Tibial artery (tissue), 4 donors: ENCODE data around the gene C1GALT1.
"Not testable (repeated sequence)": the region's sequence is repeated elsewhere in the genome, so short reads cannot be mapped to it uniquely, and the experiment has no call there.

Source experiments
- DNase-seq, 2 donors: peaks; one replicate each; pipeline ENCODE4 v3.0.0-alpha.2; 2019
- H3K27ac ChIP-seq, 2 donors: fragments of 200-600 bp; sonication (generic) in 1 of 2; 1 replicate in 1 of 2; 2 replicates in 1 of 2; pipeline ENCODE4 v1.5.1; 2018 to 2019; ENCODE audit warnings: mild to moderate bottlenecking in 1 of 2
- H3K27me3 ChIP-seq, 2 donors: fragments of 200-600 bp; sonication (generic) in 1 of 2; one replicate each; pipeline versions ENCODE4 v1.5.1 to v1.6.0; 2016 to 2019
- H3K36me3 ChIP-seq, 3 donors: fragments of 200-600 bp; sonication (generic) in 2 of 3; one replicate each; pipeline ENCODE4 v1.5.1; 2016 to 2019; ENCODE audit warnings: mild to moderate bottlenecking in 2 of 3
- H3K4me1 ChIP-seq, 4 donors: fragments of 200-600 bp; sonication (generic) in 2 of 4; 1 replicate in 3 of 4; 2 replicates in 1 of 4; pipeline ENCODE4 v1.5.1; 2016 to 2019
- H3K4me3 ChIP-seq, 2 donors: fragments of 200-600 bp; sonication (generic) in 1 of 2; 1 replicate in 1 of 2; 2 replicates in 1 of 2; pipeline ENCODE4 v1.5.1; 2018 to 2019; ENCODE audit warnings: mild to moderate bottlenecking in 2 of 2
- H3K9me3 ChIP-seq, 3 donors: fragments of 200-600 bp; sonication (generic) in 1 of 3; one replicate each; pipeline ENCODE4 v1.5.1; 2016 to 2019
- intact Hi-C: fragments of 100-400 bp; cut with DNase I; formaldehyde crosslinking; loops from one replicate; pipeline ENCODE4 v1.15.0; 2023; ENCODE audit warnings: low total_unique reads
- TF ChIP-seq, protein P1 (sequence below), 2 experiments: fragments of 200-600 bp in 1 of 2; fragments of 450-650 bp in 1 of 2; IDR thresholded peaks; one replicate each; pipeline ENCODE4 v1.5.1; 2017 to 2019; ENCODE audit warnings: antibody characterized with exemption in 2 of 2, mild to moderate bottlenecking in 1 of 2, moderate library complexity in 1 of 2

The C1GALT1 gene

GRCh38 chr7:7138897-7139296 lies 43.4 kb upstream of the C1GALT1 start:
- DNase-seq: no peak

GRCh38 chr7:7143404-7143803 lies 38.9 kb upstream of the C1GALT1 start:
- intact Hi-C loops, H3K9me3 ChIP-seq, H3K4me3 ChIP-seq, H3K36me3 ChIP-seq, H3K4me1 ChIP-seq, H3K27ac ChIP-seq, DNase-seq, H3K27me3 ChIP-seq: not testable (repeated sequence)

More at GRCh38 chr7:7138897-7139296, 43.4 kb upstream of the C1GALT1 start:
- Histone ChIP-seq H3K9me3 (no peaks in the 10 kb centered on the region), H3K27me3 (no peaks in the 10 kb centered on the region), H3K4me1 (peaks cover 0 to 5% (median 0%) of the 10 kb centered on the region in 4 donors), H3K36me3 (no peaks in the 10 kb centered on the region), H3K27ac (no peak overlapping the region), H3K4me3 (no peak overlapping the region)
- TF ChIP-seq, protein P1, sequence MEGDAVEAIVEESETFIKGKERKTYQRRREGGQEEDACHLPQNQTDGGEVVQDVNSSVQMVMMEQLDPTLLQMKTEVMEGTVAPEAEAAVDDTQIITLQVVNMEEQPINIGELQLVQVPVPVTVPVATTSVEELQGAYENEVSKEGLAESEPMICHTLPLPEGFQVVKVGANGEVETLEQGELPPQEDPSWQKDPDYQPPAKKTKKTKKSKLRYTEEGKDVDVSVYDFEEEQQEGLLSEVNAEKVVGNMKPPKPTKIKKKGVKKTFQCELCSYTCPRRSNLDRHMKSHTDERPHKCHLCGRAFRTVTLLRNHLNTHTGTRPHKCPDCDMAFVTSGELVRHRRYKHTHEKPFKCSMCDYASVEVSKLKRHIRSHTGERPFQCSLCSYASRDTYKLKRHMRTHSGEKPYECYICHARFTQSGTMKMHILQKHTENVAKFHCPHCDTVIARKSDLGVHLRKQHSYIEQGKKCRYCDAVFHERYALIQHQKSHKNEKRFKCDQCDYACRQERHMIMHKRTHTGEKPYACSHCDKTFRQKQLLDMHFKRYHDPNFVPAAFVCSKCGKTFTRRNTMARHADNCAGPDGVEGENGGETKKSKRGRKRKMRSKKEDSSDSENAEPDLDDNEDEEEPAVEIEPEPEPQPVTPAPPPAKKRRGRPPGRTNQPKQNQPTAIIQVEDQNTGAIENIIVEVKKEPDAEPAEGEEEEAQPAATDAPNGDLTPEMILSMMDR (IDR thresholded peaks at IDR 0.05): no peak
- intact Hi-C loops: no loop called here

- H3K36me3 ChIP-seq, H3K27me3 ChIP-seq, H3K9me3 ChIP-seq, H3K27ac ChIP-seq, H3K4me1 ChIP-seq, intact Hi-C loops, H3K4me3 ChIP-seq, DNase-seq: not testable (repeated sequence)
Observed at GRCh38 chr7:7145151-7145550, 37.2 kb upstream of the C1GALT1 start.

DNA sequence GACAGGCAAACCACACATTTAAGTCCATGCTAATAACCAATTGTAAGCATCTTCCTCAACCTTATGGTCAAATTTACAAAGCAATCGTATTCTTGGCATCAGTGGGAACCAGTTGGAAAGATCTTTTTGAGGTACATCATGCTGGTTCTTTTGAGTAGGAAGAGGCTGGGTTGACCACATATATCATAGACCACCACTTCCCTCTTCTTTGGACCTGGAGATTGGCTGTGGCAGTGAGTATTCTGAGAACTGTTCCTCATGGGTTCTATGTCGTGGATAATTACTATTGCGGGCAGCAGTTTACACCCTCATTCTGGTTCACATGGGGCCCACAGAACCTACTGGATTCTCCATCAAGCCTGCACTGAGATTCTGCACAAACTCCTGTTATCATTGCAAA lies 35.5 kb upstream of the C1GALT1 start:
- no peak overlapping the region for H3K27ac ChIP-seq
- no peaks in the 10 kb centered on the region for H3K36me3 ChIP-seq
- no peak for DNase-seq
- no peaks in the 10 kb centered on the region for H3K27me3 ChIP-seq
- H3K9me3 ChIP-seq: no peaks in the 10 kb centered on the region
- TF ChIP-seq, protein P1 (IDR thresholded peaks at IDR 0.05): no peak
- no peak overlapping the region for H3K4me3 ChIP-seq
- no peaks in the 10 kb centered on the region for H3K4me1 ChIP-seq
- intact Hi-C loops: no loop called here

- H3K27me3 ChIP-seq: no peaks in the 10 kb centered on the region
- H3K9me3 ChIP-seq: no peaks in the 10 kb centered on the region
- H3K27ac ChIP-seq: no peak overlapping the region
- H3K4me3 ChIP-seq: no peak overlapping the region
- H3K4me1 ChIP-seq: no peaks in the 10 kb centered on the region
- TF ChIP-seq, protein P1 (IDR thresholded peaks at IDR 0.05): no peak
- no peaks in the 10 kb centered on the region for H3K36me3 ChIP-seq
- intact Hi-C loops: no loop called here
- no peak for DNase-seq
Observed at GRCh38 chr7:7148798-7149481, 33.4 kb upstream of the C1GALT1 start.

- DNase-seq: no peak
- no peak overlapping the region for H3K4me3 ChIP-seq
- H3K36me3 ChIP-seq: no peaks in the 10 kb centered on the region
- no peak overlapping the region for H3K27ac ChIP-seq
- no peaks in the 10 kb centered on the region for H3K4me1 ChIP-seq
- TF ChIP-seq, protein P1 (IDR thresholded peaks at IDR 0.05): no peak
- H3K27me3 ChIP-seq: no peaks in the 10 kb centered on the region
- intact Hi-C loops: no loop called here
- no peaks in the 10 kb centered on the region for H3K9me3 ChIP-seq
Observed at GRCh38 chr7:7151285-7151684, 31.1 kb upstream of the C1GALT1 start.

DNA sequence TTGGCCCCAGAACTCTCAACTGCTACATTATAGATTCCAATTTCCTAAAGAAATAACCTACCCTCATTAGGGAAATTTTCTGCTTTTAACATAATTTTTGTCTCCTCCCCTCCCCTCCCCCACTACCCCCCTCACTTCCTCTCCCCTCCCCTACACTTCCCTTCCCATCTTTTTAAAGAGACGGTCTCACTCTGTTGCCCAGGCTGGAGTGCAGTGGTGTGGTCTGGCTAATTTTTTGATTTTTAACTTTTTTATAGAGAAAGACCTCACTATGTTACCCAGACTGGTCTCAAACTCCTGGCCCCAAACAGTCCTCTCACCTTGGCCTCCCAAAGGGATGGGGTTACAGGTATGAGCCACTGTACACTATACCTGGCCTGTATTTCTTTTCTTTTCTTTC lies 30.5 kb upstream of the C1GALT1 start:
- TF ChIP-seq, protein P1 (IDR thresholded peaks at IDR 0.05): no peak
- intact Hi-C loops: no loop called here
- H3K9me3 ChIP-seq: no peaks in the 10 kb centered on the region
- no peak for DNase-seq
- no peak overlapping the region for H3K27ac ChIP-seq
- H3K4me1 ChIP-seq: no peaks in the 10 kb centered on the region
- H3K27me3 ChIP-seq: no peaks in the 10 kb centered on the region
- no peak overlapping the region for H3K4me3 ChIP-seq
- H3K36me3 ChIP-seq: no peaks in the 10 kb centered on the region
